DMS 273 treated with DMSO at 0.1 percent for 48 hours (cell line): ENCODE measurements around the gene TMEM86A.

ENCODE experiments used
- DNase-seq: peaks from one replicate; lab custom pipeline; 2025; lab: John Stamatoyannopoulos, UW

Gene TMEM86A

GRCh38 chr11:18700375-18700774 is 1.8 kb downstream of the TMEM86A start:
- no peak for DNase-seq

GRCh38 chr11:18700872-18701271 is 2.3 kb downstream of the TMEM86A start:
- DNase-seq: no peak

- no peak for DNase-seq
These were observed 3.1 kb downstream of the TMEM86A start for GRCh38 chr11:18701614-18702216.

- DNase-seq: no peak
These were observed 4.6 kb downstream of the TMEM86A start for GRCh38 chr11:18703001-18703763.

- no peak for DNase-seq
These were observed 5.6 kb downstream of the TMEM86A start for GRCh38 chr11:18704045-18704645.

GRCh38 chr11:18704698-18705097 is 6.1 kb downstream of the TMEM86A start:
- no peak for DNase-seq

- DNase-seq: no peak
These were observed 7.2 kb downstream of the TMEM86A start for GRCh38 chr11:18705651-18706281.

- DNase-seq: no peak
These were observed 8.0 kb downstream of the TMEM86A start for GRCh38 chr11:18706330-18707243.

- DNase-seq: no peak
These were observed 9.3 kb downstream of the TMEM86A start for GRCh38 chr11:18707811-18708340.

- no peak for DNase-seq
These were observed 10.8 kb downstream of the TMEM86A start for GRCh38 chr11:18709414-18709813.

GRCh38 chr11:18710545-18710944 is 12.0 kb downstream of the TMEM86A start:
- no peak for DNase-seq

GRCh38 chr11:18713646-18714442 is 15.3 kb downstream of the TMEM86A start:
- no peak for DNase-seq

GRCh38 chr11:18714443-18714780 is 15.8 kb downstream of the TMEM86A start:
- no peak for DNase-seq

- DNase-seq: no peak
These were observed 16.9 kb downstream of the TMEM86A start for GRCh38 chr11:18715476-18715875.

- no peak for DNase-seq
These were observed 21.7 kb downstream of the TMEM86A start for GRCh38 chr11:18720091-18720807.

- peak; percentile 27 for DNase-seq
These were observed 22.4 kb downstream of the TMEM86A start for GRCh38 chr11:18720808-18721560.

GRCh38 chr11:18721561-18722292 is 23.1 kb downstream of the TMEM86A start:
- no peak for DNase-seq

GRCh38 chr11:18722293-18722637 is 23.7 kb downstream of the TMEM86A start:
- no peak for DNase-seq

GRCh38 chr11:18723991-18724390 is 25.4 kb downstream of the TMEM86A start:
- DNase-seq: no peak
